ENCODE data around the gene TSGA10IP.

Gene TSGA10IP

DNA sequence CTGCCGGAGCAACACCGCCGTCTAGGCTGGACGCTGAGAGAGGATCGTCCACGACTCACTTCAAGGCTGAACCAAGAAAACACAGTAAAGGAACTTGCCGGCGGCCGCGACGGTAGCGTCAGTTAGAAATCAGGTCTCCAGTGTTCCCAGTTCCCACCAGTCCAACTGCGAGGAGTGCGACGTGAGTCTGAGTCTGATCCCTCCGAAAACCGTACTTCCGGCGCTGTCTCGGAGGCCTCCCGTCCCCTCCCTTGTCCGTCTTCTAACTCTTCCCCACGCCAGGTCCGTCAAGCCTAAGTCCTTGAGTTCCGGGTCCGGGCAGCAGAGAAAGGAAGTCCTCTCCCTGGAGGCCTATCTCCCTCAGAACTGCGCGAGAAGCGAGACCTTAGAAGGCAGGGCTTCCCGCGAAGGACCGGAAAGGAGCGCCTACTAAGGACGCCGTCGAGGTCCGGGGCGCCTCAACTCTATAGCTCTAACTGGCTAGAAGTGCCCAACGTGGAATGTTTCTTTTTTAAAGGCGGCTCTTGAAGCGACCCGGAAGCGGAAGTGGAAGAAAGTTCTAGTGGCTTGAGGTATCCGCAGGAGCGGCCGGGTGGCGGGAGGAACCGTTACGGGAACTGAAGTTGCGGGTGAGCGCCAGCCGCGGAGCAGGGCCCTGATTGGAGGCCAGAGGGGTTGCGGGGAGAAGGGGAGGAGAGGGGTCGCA lies 56.8 kb downstream of the TSGA10IP start, which contains the start of the genes BANF1 and EIF1AD:
Gene BANF1 (plus strand): TSS at position 562 of the 706 bp plus-strand sequence. CDS start 748 bp downstream, outside the sequence.
Gene EIF1AD (minus strand): TSS at position 216 of the 706 bp plus-strand sequence. CDS start 1,768 bp downstream, outside the sequence.
- peaks cover 9% of the 10 kb centered on the region for H3K79me1 ChIP-seq (ENCODE audit: low read depth, low read length)
- no peak within 1 kb of the TSS for H2BK120ac ChIP-seq (ENCODE audit: low read depth, low read length)
- peaks cover 45 to 63% of the 10 kb centered on the region in 2 donors for H3K36me3 ChIP-seq (replicated peaks in 1 of 2; ENCODE audit: control insufficient read depth in 2 of 2, insufficient read depth in 2 of 2, low read length in 2 of 2)
- no peak within 1 kb of the TSS for H4K91ac ChIP-seq (ENCODE audit: low read depth, low read length, poor library complexity)
- H3K4me2 ChIP-seq (ENCODE audit: insufficient read depth, low read length, poor library complexity, severe bottlenecking): peak within 1 kb of the TSS; percentile 82
- peak; percentile 98 for DNase-seq (ENCODE audit: low spot score)
- no peaks in the 10 kb centered on the region for H3K27me3 ChIP-seq (ENCODE audit: control insufficient read depth in 3 of 3, insufficient read depth in 3 of 3, low read depth in 1 of 3, low read length in 3 of 3)
- H3K9ac ChIP-seq (ENCODE audit: low read depth, low read length, poor library complexity): peak within 1 kb of the TSS; percentile 97
- peak within 1 kb of the TSS; percentile 94 for H3K27ac ChIP-seq (replicated peaks; ENCODE audit: low read length)
- peak within 1 kb of the TSS; percentile 36 for H2AK5ac ChIP-seq (ENCODE audit: low read depth, low read length)
- H3K9me3 ChIP-seq (replicated peaks in 1 of 2; ENCODE audit: control insufficient read depth in 2 of 2, insufficient read depth in 1 of 2, low read depth in 1 of 2, low read length in 2 of 2): peaks cover 0 to 2% of the 10 kb centered on the region in 2 donors
- no CpG with 5 or more reads among the region's 55 CpGs for WGBS, 2 donors (ENCODE audit: extremely low coverage in 2 of 2, insufficient read length in 2 of 2, insufficient replicate concordance in 1 of 2)
- H4K8ac ChIP-seq (ENCODE audit: low read depth, low read length): no peak within 1 kb of the TSS
- no peak within 1 kb of the TSS for H3K14ac ChIP-seq (ENCODE audit: low read length)
- no peak within 1 kb of the TSS for H3K4ac ChIP-seq (ENCODE audit: low read length)
- peak within 1 kb of the TSS; percentile 88 for H2BK5ac ChIP-seq (ENCODE audit: low read length)
- H3K18ac ChIP-seq (ENCODE audit: low read length): peak within 1 kb of the TSS; percentile 95
- peak within 1 kb of the TSS; percentile 49 for H2BK15ac ChIP-seq (ENCODE audit: low read length)
- H3K23ac ChIP-seq (ENCODE audit: low read depth, low read length, poor library complexity): peak within 1 kb of the TSS; percentile 8
- peak within 1 kb of the TSS; percentile 76 to 100 for H3K4me3 ChIP-seq (ENCODE audit: low read length in 2 of 2)
- H2AFZ ChIP-seq (ENCODE audit: low read length): peak within 1 kb of the TSS; percentile 86
- no peak within 1 kb of the TSS for H2BK12ac ChIP-seq (ENCODE audit: low read length)
- peaks cover 6 to 9% of the 10 kb centered on the region in 2 donors for H3K4me1 ChIP-seq (ENCODE audit: control insufficient read depth in 2 of 2, insufficient read depth in 1 of 2, low read depth in 1 of 2, low read length in 2 of 2)

DNA sequence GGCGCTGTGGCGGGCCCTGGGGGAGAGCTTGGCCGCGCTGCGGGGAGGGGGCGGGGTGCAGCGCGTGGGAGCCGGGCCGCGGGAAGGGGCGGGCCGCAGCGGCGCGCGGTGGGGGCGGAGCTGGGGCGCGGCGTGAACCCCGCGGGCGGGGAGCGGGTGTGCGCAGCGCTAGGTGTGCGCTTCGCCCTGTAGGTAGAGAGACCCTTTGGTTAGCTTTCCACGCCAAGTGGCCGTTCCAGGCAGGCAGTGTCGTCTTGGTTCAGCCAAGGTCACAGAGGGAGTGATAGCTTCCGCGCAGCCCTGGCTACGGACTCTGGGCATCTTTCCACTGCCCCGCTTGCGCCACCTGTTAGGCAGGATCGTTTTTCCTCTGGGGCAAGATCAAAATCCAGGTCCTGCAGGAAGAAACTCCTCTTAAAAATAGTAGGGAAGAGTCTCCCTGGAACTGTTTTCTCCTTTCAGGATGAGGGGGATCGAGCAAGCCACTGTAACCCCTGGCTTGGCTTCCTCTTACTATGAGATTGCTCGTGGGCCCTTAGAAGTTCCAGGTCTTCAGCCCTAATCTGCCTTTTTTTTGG lies 57.5 kb downstream of the TSGA10IP start:
- Histone ChIP-seq H4K91ac (ENCODE audit: low read depth, low read length, poor library complexity) (no peak overlapping the region), H3K36me3 (replicated peaks in 1 of 2; ENCODE audit: control insufficient read depth in 2 of 2, insufficient read depth in 2 of 2, low read length in 2 of 2) (peaks cover 39 to 56% of the 10 kb centered on the region in 2 donors), H3K27ac (replicated peaks; ENCODE audit: low read length) (peak overlapping the region; percentile 94), H3K9ac (ENCODE audit: low read depth, low read length, poor library complexity) (peak overlapping the region; percentile 97), H3K27me3 (ENCODE audit: control insufficient read depth in 3 of 3, insufficient read depth in 3 of 3, low read depth in 1 of 3, low read length in 3 of 3) (no peaks in the 10 kb centered on the region), H3K4me1 (ENCODE audit: control insufficient read depth in 2 of 2, insufficient read depth in 1 of 2, low read depth in 1 of 2, low read length in 2 of 2) (peaks cover 6 to 10% of the 10 kb centered on the region in 2 donors), H3K4ac (ENCODE audit: low read length) (no peak overlapping the region), H3K23ac (ENCODE audit: low read depth, low read length, poor library complexity) (peak overlapping the region; percentile 8), H2AK5ac (ENCODE audit: low read depth, low read length) (peak overlapping the region; percentile 36), H2BK120ac (ENCODE audit: low read depth, low read length) (no peak overlapping the region), H3K79me1 (ENCODE audit: low read depth, low read length) (peaks cover 9% of the 10 kb centered on the region), H2BK5ac (ENCODE audit: low read length) (peak overlapping the region; percentile 88), H3K9me3 (replicated peaks in 1 of 2; ENCODE audit: control insufficient read depth in 2 of 2, insufficient read depth in 1 of 2, low read depth in 1 of 2, low read length in 2 of 2) (peaks cover 0 to 2% of the 10 kb centered on the region in 2 donors), H3K18ac (ENCODE audit: low read length) (peak overlapping the region; percentile 95), H3K4me2 (ENCODE audit: insufficient read depth, low read length, poor library complexity, severe bottlenecking) (peak overlapping the region; percentile 82), H2AFZ (ENCODE audit: low read length) (peak overlapping the region; percentile 86), H3K4me3 (ENCODE audit: low read length in 2 of 2) (peak overlapping the region; percentile 76 to 100), H3K14ac (ENCODE audit: low read length) (no peak overlapping the region), H2BK12ac (ENCODE audit: low read length) (no peak overlapping the region), H4K8ac (ENCODE audit: low read depth, low read length) (no peak overlapping the region), H2BK15ac (ENCODE audit: low read length) (no peak overlapping the region)
- no peak for DNase-seq (ENCODE audit: low spot score)
- no CpG with 5 or more reads among the region's 40 CpGs for WGBS, 2 donors (ENCODE audit: extremely low coverage in 2 of 2, insufficient read length in 2 of 2, insufficient replicate concordance in 1 of 2)

DNA sequence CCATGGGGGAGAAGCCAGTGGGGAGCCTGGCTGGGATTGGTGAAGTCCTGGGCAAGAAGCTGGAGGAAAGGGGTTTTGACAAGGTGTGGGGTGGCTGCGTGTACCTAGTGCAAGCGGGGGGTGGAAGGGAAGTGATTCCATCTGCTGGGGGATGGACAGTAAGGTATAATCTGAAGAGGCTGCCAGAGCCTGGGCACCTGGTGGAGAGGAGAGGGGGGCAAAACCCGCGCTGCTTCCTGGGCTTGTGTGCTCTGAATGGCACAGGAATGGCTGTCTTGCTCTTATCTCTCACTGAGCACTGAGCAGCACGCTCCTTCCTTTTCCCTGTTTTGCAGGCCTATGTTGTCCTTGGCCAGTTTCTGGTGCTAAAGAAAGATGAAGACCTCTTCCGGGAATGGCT lies 58.0 kb downstream of the TSGA10IP start:
- Histone ChIP-seq H4K8ac (ENCODE audit: low read depth, low read length) (no peak overlapping the region), H3K4ac (ENCODE audit: low read length) (no peak overlapping the region), H3K27me3 (ENCODE audit: control insufficient read depth in 3 of 3, insufficient read depth in 3 of 3, low read depth in 1 of 3, low read length in 3 of 3) (no peaks in the 10 kb centered on the region), H3K36me3 (replicated peaks in 1 of 2; ENCODE audit: control insufficient read depth in 2 of 2, insufficient read depth in 2 of 2, low read length in 2 of 2) (peaks cover 33 to 51% of the 10 kb centered on the region in 2 donors), H2AK5ac (ENCODE audit: low read depth, low read length) (peak overlapping the region; percentile 36), H3K4me3 (ENCODE audit: low read length in 2 of 2) (peak overlapping the region; percentile 76 to 100), H3K4me1 (ENCODE audit: control insufficient read depth in 2 of 2, insufficient read depth in 1 of 2, low read depth in 1 of 2, low read length in 2 of 2) (peaks cover 6 to 10% of the 10 kb centered on the region in 2 donors), H2AFZ (ENCODE audit: low read length) (no peak overlapping the region), H3K27ac (replicated peaks; ENCODE audit: low read length) (no peak overlapping the region), H3K79me1 (ENCODE audit: low read depth, low read length) (peaks cover 9% of the 10 kb centered on the region), H3K9ac (ENCODE audit: low read depth, low read length, poor library complexity) (peak overlapping the region; percentile 50), H2BK12ac (ENCODE audit: low read length) (no peak overlapping the region), H3K14ac (ENCODE audit: low read length) (no peak overlapping the region), H3K18ac (ENCODE audit: low read length) (no peak overlapping the region), H3K23ac (ENCODE audit: low read depth, low read length, poor library complexity) (no peak overlapping the region), H3K4me2 (ENCODE audit: insufficient read depth, low read length, poor library complexity, severe bottlenecking) (peak overlapping the region; percentile 82), H2BK15ac (ENCODE audit: low read length) (no peak overlapping the region), H4K91ac (ENCODE audit: low read depth, low read length, poor library complexity) (no peak overlapping the region), H2BK120ac (ENCODE audit: low read depth, low read length) (no peak overlapping the region), H3K9me3 (replicated peaks in 1 of 2; ENCODE audit: control insufficient read depth in 2 of 2, insufficient read depth in 1 of 2, low read depth in 1 of 2, low read length in 2 of 2) (peaks cover 0 to 2% of the 10 kb centered on the region in 2 donors), H2BK5ac (ENCODE audit: low read length) (no peak overlapping the region)
- no peak for DNase-seq (ENCODE audit: low spot score)
- no CpG with 5 or more reads among the region's 6 CpGs for WGBS, 2 donors (ENCODE audit: extremely low coverage in 2 of 2, insufficient read length in 2 of 2, insufficient replicate concordance in 1 of 2)

DNA sequence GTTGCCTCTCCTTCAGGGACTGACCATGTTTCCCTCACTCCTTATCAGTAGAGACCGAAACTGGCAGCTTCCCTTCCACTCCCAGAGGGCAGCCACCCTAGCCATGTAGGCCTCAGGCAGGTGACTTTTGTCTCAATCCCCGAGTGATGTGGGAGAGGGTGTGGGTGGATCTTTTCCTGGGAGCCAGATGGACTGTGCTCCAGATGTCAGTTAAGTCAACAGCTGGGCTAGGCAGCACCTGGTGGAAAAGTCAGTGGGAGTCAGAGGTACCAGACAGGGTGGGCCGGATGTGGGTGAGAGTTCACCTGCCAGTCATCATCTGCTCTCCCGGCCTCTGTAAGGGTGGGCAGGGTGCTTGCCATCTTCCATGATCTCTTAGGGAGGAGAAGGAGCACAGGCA lies 58.9 kb downstream of the TSGA10IP start:
- WGBS, 2 donors (ENCODE audit: extremely low coverage in 2 of 2, insufficient read length in 2 of 2, insufficient replicate concordance in 1 of 2): no CpG with 5 or more reads among the region's 4 CpGs
- Histone ChIP-seq H2BK120ac (ENCODE audit: low read depth, low read length) (no peak overlapping the region), H2AK5ac (ENCODE audit: low read depth, low read length) (no peak overlapping the region), H2BK5ac (ENCODE audit: low read length) (no peak overlapping the region), H2AFZ (ENCODE audit: low read length) (no peak overlapping the region), H3K4me2 (ENCODE audit: insufficient read depth, low read length, poor library complexity, severe bottlenecking) (no peak overlapping the region), H3K23ac (ENCODE audit: low read depth, low read length, poor library complexity) (no peak overlapping the region), H3K36me3 (replicated peaks in 1 of 2; ENCODE audit: control insufficient read depth in 2 of 2, insufficient read depth in 2 of 2, low read length in 2 of 2) (peaks cover 28 to 42% of the 10 kb centered on the region in 2 donors), H3K79me1 (ENCODE audit: low read depth, low read length) (peaks cover 9% of the 10 kb centered on the region), H2BK15ac (ENCODE audit: low read length) (no peak overlapping the region), H3K4me3 (ENCODE audit: low read length in 2 of 2) (peak overlapping the region in 1 of 2 donors; percentile 11), H4K91ac (ENCODE audit: low read depth, low read length, poor library complexity) (no peak overlapping the region), H3K9ac (ENCODE audit: low read depth, low read length, poor library complexity) (no peak overlapping the region), H3K4ac (ENCODE audit: low read length) (no peak overlapping the region), H3K27me3 (ENCODE audit: control insufficient read depth in 3 of 3, insufficient read depth in 3 of 3, low read depth in 1 of 3, low read length in 3 of 3) (no peaks in the 10 kb centered on the region), H3K14ac (ENCODE audit: low read length) (no peak overlapping the region), H3K9me3 (replicated peaks in 1 of 2; ENCODE audit: control insufficient read depth in 2 of 2, insufficient read depth in 1 of 2, low read depth in 1 of 2, low read length in 2 of 2) (peaks cover 0 to 2% of the 10 kb centered on the region in 2 donors), H3K18ac (ENCODE audit: low read length) (no peak overlapping the region), H3K27ac (replicated peaks; ENCODE audit: low read length) (no peak overlapping the region), H3K4me1 (ENCODE audit: control insufficient read depth in 2 of 2, insufficient read depth in 1 of 2, low read depth in 1 of 2, low read length in 2 of 2) (peaks cover 8 to 10% of the 10 kb centered on the region in 2 donors), H2BK12ac (ENCODE audit: low read length) (no peak overlapping the region), H4K8ac (ENCODE audit: low read depth, low read length) (no peak overlapping the region)
- no peak for DNase-seq (ENCODE audit: low spot score)
